Liver (tissue), 3 donors: ENCODE data around the gene ZMYM2.

ENCODE experiments used
- ATF3 ChIP-seq: IDR thresholded peaks from 2 replicates; pipeline ENCODE4 v1.6.1; 2016; ENCODE audit warnings: antibody characterized with exemption
- EGR1 ChIP-seq, 2 donors: IDR thresholded peaks; 2 replicates each; pipeline ENCODE4 v1.6.1; 2016 to 2018; ENCODE audit warnings: antibody characterized with exemption in 2 of 2, low read depth in 2 of 2
- FOXA1 ChIP-seq: IDR thresholded peaks from 2 replicates; pipeline ENCODE4 v1.6.1; 2016; ENCODE audit warnings: antibody characterized with exemption
- GABPA ChIP-seq, 2 donors: IDR thresholded peaks in 1 of 2; conservative IDR thresholded peaks in 1 of 2; 2 replicates each; pipeline ENCODE4 v1.6.1; 2016; ENCODE audit warnings: antibody characterized with exemption in 2 of 2, mild to moderate bottlenecking in 1 of 2, moderate library complexity in 1 of 2
- HNF4G ChIP-seq: IDR thresholded peaks from 2 replicates; pipeline ENCODE4 v1.6.1; 2016; ENCODE audit warnings: antibody characterized with exemption
- JUND ChIP-seq, 2 donors: IDR thresholded peaks; 2 replicates each; pipeline ENCODE4 v1.6.1; 2016; ENCODE audit warnings: antibody characterized with exemption in 2 of 2
- MAX ChIP-seq: IDR thresholded peaks from 2 replicates; pipeline ENCODE4 v1.6.1; 2016; ENCODE audit warnings: antibody characterized with exemption
- SP1 ChIP-seq: IDR thresholded peaks from 2 replicates; pipeline ENCODE4 v1.6.1; 2018; ENCODE audit warnings: antibody characterized with exemption, mild to moderate bottlenecking
- TAF1 ChIP-seq: conservative IDR thresholded peaks from 2 replicates; pipeline ENCODE4 v1.6.1; 2016; ENCODE audit warnings: antibody characterized with exemption, mild to moderate bottlenecking
- YY1 ChIP-seq: IDR thresholded peaks from 2 replicates; pipeline ENCODE4 v1.6.1; 2016; ENCODE audit warnings: antibody characterized with exemption, mild to moderate bottlenecking
- TF ChIP-seq, protein P1 (sequence below): fragments of 150-350 bp; IDR thresholded peaks from 2 replicates; pipeline ENCODE4 v1.5.1; 2017; ENCODE audit warnings: improper control_type of control experiment, low read depth, low read length; ENCODE audit not compliant: missing input control
- TF ChIP-seq, protein P2 (sequence below): IDR thresholded peaks from 2 replicates; pipeline ENCODE4 v1.6.1; 2016; ENCODE audit warnings: antibody characterized with exemption, mild to moderate bottlenecking
- TF ChIP-seq, protein P3 (sequence below): IDR thresholded peaks from 2 replicates; pipeline ENCODE4 v1.6.1; 2016; ENCODE audit warnings: antibody characterized with exemption
- donor health status: healthy.
- donor health status: healthy.

DNA sequence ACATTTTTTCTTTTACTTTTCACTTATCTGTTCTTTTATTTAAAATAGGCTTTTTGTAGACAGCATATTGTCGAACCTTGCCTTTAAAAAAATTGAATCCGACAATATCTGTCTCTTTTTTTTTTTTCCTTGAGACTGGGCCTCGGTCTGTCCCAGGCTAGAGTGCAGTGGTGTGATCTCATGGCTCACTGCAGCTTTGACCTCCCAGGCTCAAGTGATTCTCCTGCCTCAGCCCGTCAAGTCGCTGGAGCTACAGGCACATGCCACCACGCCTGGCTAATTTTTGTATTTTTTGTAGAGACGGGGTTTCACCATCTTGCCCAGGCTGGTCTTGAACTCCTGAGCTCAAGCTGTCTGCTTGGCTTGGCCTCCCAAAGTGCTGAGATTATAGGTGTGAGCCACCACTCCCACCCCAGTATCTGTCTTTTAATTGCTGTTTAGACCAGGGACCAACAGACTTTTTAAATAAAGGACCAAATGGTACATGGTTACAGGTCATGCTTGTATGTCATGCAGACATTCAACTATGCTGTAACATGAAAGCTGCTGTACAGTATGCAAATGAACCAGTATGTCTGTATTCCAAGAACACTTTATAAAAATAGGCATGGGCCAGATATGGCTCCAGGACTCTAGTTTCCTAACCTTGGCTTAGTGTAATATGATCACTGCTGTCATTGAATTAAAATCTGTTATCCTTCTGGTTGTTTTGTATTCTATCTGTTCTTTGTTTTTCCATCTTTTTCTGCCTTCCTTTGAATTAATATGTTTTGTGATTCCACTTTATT lies 122.0 kb downstream of the ZMYM2 start:
- TF ChIP-seq, protein P1, sequence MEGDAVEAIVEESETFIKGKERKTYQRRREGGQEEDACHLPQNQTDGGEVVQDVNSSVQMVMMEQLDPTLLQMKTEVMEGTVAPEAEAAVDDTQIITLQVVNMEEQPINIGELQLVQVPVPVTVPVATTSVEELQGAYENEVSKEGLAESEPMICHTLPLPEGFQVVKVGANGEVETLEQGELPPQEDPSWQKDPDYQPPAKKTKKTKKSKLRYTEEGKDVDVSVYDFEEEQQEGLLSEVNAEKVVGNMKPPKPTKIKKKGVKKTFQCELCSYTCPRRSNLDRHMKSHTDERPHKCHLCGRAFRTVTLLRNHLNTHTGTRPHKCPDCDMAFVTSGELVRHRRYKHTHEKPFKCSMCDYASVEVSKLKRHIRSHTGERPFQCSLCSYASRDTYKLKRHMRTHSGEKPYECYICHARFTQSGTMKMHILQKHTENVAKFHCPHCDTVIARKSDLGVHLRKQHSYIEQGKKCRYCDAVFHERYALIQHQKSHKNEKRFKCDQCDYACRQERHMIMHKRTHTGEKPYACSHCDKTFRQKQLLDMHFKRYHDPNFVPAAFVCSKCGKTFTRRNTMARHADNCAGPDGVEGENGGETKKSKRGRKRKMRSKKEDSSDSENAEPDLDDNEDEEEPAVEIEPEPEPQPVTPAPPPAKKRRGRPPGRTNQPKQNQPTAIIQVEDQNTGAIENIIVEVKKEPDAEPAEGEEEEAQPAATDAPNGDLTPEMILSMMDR, result no peak
- no peak for TF ChIP-seq FOXA1
- TF ChIP-seq SP1, result no peak
- TF ChIP-seq, protein P2, sequence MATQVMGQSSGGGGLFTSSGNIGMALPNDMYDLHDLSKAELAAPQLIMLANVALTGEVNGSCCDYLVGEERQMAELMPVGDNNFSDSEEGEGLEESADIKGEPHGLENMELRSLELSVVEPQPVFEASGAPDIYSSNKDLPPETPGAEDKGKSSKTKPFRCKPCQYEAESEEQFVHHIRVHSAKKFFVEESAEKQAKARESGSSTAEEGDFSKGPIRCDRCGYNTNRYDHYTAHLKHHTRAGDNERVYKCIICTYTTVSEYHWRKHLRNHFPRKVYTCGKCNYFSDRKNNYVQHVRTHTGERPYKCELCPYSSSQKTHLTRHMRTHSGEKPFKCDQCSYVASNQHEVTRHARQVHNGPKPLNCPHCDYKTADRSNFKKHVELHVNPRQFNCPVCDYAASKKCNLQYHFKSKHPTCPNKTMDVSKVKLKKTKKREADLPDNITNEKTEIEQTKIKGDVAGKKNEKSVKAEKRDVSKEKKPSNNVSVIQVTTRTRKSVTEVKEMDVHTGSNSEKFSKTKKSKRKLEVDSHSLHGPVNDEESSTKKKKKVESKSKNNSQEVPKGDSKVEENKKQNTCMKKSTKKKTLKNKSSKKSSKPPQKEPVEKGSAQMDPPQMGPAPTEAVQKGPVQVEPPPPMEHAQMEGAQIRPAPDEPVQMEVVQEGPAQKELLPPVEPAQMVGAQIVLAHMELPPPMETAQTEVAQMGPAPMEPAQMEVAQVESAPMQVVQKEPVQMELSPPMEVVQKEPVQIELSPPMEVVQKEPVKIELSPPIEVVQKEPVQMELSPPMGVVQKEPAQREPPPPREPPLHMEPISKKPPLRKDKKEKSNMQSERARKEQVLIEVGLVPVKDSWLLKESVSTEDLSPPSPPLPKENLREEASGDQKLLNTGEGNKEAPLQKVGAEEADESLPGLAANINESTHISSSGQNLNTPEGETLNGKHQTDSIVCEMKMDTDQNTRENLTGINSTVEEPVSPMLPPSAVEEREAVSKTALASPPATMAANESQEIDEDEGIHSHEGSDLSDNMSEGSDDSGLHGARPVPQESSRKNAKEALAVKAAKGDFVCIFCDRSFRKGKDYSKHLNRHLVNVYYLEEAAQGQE, result no peak
- no peak for TF ChIP-seq GABPA (IDR thresholded peaks at IDR 0.05 in 1 of 2, conservative IDR thresholded peaks at IDR 0.05 in 1 of 2)
- TF ChIP-seq JUND (IDR thresholded peaks at IDR 0.05), result no peak
- TF ChIP-seq YY1, result no peak
- no peak for TF ChIP-seq MAX
- no peak for TF ChIP-seq TAF1
- TF ChIP-seq ATF3, result no peak
- no peak for TF ChIP-seq EGR1 (IDR thresholded peaks at IDR 0.05; ENCODE audit: low read depth in 2 of 2)
- TF ChIP-seq, protein P3, sequence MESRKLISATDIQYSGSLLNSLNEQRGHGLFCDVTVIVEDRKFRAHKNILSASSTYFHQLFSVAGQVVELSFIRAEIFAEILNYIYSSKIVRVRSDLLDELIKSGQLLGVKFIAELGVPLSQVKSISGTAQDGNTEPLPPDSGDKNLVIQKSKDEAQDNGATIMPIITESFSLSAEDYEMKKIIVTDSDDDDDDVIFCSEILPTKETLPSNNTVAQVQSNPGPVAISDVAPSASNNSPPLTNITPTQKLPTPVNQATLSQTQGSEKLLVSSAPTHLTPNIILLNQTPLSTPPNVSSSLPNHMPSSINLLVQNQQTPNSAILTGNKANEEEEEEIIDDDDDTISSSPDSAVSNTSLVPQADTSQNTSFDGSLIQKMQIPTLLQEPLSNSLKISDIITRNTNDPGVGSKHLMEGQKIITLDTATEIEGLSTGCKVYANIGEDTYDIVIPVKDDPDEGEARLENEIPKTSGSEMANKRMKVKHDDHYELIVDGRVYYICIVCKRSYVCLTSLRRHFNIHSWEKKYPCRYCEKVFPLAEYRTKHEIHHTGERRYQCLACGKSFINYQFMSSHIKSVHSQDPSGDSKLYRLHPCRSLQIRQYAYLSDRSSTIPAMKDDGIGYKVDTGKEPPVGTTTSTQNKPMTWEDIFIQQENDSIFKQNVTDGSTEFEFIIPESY, result no peak
- no peak for TF ChIP-seq HNF4G
